Kidney tubule cell (primary cell): ENCODE data around the gene ZNF23.
"Not testable (repeated sequence)": the region's sequence is repeated elsewhere in the genome, so short reads cannot be mapped to it uniquely, and the experiment has no call there.

Experiments
- DNase-seq: peaks from one replicate; pipeline ENCODE4 v3.0.0-alpha.2; 2018; ENCODE audit warnings: low spot score

ZNF23 gene

DNA sequence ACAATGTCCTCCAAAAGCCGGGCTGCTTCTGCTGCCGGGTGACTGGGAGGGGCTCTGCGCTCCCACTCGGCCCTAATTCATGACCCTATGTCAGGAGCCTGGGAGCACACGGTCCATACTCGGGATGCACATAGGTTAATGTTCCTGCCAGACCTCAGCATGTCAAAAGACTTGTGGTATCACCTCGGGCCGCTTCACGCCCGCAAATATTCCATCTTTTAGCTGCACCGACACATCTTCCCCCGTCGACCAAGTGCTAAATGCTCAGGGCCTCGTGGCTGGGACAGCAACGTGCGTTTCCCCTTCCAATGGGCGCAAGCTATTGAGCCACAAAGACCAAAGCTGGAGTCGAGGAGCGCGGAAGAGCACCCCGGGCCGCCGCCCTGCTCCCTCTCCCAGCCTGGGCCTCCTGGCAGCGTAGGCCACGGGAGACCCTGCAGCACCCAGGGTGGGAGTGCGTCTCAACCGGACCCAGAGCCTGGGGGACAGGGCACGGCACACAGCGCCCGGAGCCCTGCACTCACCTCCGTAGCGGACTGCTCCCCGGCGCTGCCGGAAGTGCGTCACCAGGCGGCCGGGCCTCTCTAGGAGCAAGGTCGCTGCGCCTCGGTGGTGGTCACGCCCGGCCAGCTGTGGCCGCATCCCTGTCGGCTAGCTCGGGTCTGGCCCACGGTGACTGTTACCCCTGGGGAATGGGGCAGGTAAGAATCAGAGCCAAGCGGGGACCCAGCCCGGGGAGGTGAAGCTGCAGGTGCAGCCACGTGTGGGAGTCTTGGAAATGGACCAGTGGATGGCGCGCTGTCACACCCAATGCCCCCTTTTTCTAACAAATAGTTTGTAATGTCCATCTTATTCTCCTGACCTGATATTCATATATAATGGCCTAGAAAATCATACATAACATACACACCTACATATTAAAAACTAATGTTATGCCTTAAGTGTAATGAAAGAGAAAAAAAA is at the start of gene ZNF23:
TSS of gene ZNF23 (minus strand) at position 562 of the 963 bp plus-strand sequence. CDS start 5,451 bp downstream, outside the sequence.
- peak; percentile 84 for DNase-seq

- DNase-seq, result no peak
These were observed 45.0 kb upstream of the ZNF23 start for GRCh38 chr16:71507061-71507460.

GRCh38 chr16:71504901-71505300 is 42.9 kb upstream of the ZNF23 start:
- DNase-seq, result no peak

DNA sequence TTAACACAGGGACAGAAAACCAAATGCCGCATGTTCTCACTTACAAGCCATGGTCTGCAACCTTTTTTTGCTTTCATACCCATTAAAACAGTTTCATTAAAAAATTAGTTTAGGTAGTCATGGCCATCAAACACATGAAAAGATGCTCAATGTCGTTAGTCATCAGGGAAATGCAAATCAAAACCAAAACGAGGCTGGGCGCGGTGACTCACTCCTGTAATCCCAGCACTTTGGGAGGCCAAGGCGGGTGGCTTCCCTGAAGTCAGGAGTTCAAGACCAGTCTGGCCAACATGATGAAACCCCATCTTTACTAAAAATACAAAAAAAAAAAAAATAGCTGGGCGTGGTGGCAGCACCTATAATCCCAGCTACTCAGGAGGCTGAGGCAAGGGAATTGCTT is 42.0 kb upstream of the ZNF23 start:
- DNase-seq, result not testable (repeated sequence)

DNA sequence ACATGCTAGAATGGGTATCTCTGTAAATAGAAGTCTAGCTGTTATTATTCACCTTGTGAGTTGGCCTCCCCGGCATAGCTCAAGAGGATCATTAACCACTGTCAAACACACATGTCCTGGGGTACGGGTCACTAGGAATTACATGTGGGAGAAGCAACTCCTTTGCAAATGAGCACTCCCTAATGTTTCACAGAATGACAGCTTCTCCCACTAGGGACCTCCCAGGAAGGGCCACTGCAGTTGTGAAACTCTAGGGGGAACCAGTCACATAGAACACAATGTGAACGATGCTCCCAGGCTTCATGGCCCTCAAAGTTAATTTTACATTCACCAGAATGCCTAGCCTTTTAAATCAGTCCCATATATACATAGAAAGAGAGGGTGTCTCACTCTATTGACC is 39.5 kb upstream of the ZNF23 start:
- peak; percentile 9 for DNase-seq

- no peak for DNase-seq
These were observed 38.9 kb upstream of the ZNF23 start for GRCh38 chr16:71500964-71501363.

DNA sequence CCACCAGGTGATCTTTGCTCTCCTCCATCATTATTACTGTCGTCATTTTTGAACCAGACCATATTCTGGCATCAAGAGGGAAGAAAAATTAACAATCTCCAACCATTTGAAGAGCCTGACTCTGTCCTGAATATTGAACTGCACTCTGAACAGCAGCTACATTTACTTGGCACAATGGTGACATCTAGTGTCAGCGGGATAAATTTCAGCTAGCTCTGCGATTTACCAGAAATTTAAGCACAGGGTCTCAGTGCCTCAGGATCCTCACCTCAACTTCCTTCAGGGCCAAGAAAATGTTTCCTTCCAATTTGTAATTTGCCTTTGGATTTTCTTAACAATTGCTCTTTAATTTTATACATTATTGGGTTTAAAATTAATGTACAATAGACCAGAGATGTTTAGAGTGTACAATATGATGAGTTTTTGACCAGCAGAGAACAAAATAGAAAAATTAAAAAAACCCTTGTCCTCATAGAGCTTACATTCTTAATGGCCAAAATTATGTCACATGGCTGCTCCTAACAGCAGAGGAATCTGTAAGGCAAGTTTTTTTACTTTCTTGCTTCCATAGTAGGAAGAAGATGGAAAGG is 37.8 kb upstream of the ZNF23 start:
- DNase-seq, result peak; percentile 68

- no peak for DNase-seq
These were observed 36.0 kb upstream of the ZNF23 start for GRCh38 chr16:71498031-71498430.

DNA sequence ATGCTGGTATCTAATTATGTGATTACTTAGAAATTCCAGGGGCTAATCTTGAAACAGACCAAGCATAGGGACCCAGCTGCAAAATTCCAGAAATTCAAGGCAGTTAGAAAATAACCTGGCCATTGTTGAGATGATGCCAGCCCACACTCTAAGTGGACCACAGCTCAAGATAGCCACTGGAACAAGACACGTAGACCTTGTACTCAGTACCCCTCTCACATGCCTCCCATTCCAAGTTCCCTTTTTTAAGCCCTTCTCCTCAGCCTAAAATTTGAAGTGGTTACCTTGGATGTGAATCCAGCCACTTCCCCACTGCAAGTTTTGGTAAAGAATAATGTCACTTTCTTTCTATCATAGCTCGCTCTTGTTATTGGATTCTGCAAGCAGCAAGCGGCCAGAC is 31.2 kb upstream of the ZNF23 start:
- DNase-seq, result no peak

GRCh38 chr16:71492786-71493185 is 30.7 kb upstream of the ZNF23 start:
- no peak for DNase-seq

DNA sequence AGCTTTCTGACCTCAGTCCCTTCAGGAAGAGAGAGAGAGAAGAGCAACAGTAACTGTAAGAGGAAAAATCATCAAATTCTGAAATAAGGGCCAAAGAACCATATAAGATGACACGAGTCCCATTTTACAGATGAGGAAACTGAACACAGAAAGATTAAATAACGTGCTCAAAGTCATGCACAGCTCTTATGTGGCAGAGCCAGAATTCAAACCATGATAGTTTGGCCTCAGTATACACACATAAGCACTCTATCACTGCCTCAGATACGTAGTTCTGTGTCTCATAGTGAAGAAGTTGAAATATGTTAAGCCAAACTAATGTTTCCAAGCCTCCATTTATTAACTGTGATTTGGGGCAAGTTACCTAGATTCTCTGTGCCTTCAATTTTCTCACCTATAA is 29.0 kb upstream of the ZNF23 start:
- no peak for DNase-seq

DNA sequence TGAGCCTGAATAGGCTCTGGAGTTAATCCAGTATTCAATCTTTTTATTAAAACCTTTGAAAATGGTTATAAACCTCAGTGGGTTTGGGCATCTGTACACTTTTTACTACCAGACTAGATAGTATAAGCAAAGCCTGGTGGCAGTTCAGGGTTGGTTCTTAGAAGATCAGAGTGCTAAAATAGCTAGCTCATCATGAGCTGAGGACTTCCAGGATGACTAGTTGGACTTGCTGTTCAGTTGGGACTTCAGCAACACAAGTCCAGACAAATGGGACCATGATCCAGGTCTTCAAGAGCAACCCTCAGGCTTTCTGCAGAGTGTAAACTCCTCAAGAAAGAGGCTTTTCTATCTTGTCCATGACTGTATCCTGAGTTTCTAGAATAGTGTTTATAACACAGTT is 28.3 kb upstream of the ZNF23 start:
- no peak for DNase-seq

DNA sequence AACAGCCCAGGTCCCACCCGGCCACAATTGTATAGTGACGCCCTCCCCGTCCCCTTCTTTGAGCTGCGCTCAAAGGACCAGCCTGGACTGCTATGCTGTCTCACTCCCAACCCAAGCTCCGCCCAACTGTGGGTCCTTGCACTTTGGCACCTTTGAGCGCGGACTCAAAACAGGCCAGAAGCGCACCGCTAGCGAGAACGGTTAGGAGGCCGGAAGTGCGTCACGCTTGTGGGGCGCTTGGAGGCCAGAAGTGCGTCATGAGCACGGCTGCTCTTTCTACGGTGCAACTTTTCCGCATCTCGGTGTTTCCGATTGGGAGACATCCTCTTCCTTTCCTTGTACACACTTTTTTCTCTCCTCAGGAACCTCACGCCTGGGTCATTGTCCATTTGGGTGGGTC is 27.1 kb upstream of the ZNF23 start, which contains the start of gene ZNF19:
TSS of gene ZNF19 (minus strand) at position 203 of the 400 bp plus-strand sequence. CDS start 7,210 bp downstream, outside the sequence.
- no peak for DNase-seq

GRCh38 chr16:71484006-71484893 is 22.2 kb upstream of the ZNF23 start:
- DNase-seq, result peak; percentile 95

DNA sequence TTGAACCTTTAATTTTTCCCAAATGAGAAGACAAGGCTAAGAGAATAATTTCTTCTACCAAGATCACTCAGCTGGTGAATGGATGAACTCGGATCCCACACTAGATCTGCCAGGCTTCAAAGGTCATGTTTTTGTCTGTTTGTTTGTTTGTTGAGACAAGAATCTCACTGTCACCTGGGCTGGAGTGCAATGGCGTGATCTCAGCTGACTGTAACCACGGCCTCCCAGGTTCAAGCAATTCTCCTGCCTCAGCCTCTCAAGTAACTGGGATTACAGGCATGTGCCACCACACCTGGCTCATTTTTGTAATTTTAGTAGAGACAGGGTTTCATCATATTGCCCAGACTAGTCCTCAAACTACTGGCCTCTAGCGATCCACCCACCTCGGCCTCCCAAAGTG is 20.5 kb upstream of the ZNF23 start:
- no peak for DNase-seq

- DNase-seq, result no peak
These were observed 18.9 kb upstream of the ZNF23 start for GRCh38 chr16:71480956-71481355.

GRCh38 chr16:71479420-71479819 is 17.4 kb upstream of the ZNF23 start:
- peak; percentile 11 for DNase-seq

DNA sequence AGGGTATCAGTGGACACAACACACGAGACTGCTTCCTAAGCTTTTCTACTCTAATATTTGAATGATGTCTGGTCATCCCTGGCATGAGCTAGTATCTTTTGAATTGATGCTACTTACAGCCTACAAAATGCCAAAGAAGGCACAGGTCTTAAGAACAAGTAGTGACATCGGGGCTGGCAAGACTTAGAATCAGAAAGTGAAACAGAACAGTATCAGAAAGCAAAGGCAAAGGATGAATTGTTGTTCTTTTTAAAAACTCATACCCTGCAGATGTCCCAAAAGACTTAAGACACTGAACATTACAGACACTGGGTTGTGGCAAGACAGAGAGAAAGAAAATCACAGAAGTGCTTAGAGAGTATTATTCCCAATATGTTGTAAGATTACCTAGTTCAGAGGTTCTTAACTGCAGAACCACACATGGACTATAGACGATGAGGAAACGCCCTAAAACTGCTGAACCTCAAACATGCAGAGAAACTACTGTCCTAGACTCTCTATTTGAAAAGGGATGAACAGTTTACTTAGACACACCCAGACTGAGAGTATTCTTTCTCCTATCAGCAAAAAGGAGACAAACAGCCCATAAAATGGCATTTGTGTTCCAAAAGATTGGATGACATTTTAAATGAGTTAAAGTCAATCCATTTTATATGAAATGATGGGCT is 14.5 kb upstream of the ZNF23 start:
- DNase-seq, result no peak

- peak; percentile 94 for DNase-seq
These were observed 12.8 kb upstream of the ZNF23 start for GRCh38 chr16:71474864-71475263.

DNA sequence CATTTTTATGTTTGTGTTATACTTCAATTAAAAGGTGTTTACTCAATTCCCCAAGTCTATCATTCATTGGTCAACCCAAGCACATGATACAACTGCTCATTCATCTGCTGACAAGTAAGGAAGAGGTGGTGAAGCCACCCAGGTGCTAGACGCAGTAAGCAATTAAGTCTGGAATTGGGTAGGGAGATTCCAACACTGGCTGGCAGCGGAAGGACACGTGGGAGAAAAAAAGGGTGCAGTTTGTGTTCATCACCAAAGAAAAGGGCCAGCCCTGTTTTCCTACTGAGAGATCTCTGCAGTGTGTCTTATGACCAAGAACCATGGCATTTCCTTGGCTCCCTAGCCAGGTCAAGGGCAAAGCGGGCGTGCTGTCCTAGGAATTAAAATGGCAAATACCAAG is 11.8 kb upstream of the ZNF23 start:
- DNase-seq, result peak; percentile 63

DNA sequence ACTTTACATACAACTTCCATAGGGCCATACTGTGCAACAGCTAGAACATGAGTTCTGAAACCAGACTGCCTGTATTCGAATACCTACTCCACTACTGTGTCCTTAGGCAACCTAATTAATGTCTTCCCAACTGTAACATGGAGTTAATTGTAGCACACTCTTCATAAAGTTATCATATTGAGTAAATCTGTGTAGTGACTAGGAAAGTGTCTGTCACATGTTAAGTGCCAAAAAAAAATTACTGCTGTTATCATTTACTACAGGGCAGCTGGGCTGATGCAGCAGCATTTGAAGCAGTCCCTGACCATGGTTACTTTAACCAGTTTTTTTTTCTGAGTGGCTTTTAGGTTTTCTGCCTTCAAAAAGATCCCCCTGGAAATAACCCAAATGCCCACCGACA is 10.9 kb upstream of the ZNF23 start:
- DNase-seq, result no peak

DNA sequence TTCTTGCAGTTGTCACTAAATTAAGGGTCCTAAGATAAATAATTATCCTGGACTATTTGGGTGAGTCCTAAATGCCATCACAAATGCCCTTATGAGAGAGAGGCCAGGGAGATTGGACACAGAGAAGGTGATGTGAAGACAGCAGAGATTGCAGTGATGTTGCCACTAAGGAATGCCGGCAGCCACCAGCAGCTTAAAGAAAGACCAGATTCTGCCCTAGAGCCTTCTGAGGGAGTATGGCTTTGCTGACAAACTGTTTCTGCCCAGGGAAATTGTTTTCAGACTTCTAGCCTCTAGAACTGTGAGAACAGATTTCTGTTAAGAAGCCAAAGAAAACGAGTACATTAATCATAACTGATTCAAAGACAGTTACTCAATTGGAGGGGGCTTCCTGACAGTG is 10.0 kb upstream of the ZNF23 start:
- no peak for DNase-seq
